NCI-H2107 (cell line): ENCODE results near the gene CSF2RB.

Source experiments
- DNase-seq: peaks from one replicate; lab custom pipeline; 2025; lab: John Stamatoyannopoulos, UW

Gene CSF2RB

DNA sequence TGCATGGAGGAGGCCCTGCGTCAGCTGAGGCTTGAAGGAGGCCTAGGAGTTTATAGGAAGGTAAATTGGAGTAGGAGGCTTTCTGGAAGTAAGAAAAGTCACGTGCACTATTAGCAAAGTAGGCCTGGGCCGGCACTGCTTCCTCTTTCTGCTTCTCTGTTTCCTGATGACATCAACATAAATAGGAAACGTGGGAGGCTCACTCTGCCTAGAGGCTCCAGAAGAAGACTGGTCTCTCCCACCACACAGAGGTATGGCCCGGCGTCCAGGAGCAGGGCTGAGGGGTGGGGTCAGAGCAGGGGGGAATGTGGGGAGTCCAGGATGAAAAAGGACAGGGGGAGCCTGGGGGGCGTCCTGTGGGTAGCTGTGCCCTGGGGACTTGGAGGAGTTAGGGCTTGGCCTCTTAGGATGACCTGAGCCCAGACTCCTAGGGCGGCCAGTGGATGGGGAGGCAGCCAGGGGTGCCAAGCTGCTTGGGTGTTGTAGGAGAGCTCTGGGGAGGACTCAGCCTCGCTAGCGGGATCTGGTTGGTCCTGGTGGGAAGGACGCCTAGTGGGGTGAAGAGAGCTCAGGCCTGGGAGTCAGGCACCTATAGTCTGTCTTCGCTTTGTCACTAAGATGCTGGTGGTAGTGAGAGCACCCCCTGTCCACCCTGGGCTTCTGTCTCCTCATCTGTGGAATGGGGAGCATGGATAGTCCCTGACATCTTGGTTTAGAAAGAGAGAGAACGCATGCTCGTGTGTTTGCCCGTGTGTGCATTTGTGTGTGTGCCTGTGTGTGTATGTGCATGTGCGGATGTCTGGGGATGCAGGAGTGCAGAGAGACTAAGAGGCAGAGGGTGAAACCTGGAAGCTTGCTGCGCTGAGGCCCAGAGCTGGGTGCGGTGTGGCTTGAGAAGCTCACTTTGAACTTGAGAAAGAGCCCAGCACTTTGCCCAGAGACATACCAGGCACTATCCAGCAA lies at the start of gene CSF2RB:
CSF2RB (plus strand) TSS at position 202 of the 963 bp plus-strand sequence. CDS start 8,580 bp downstream, outside the sequence.
- no peak for DNase-seq

- DNase-seq = no peak
These were observed 49.4 kb upstream of the CSF2RB start for GRCh38 chr22:36863979-36864378.

GRCh38 chr22:36864454-36865215 lies 48.8 kb upstream of the CSF2RB start:
- no peak for DNase-seq

GRCh38 chr22:36865346-36865745 lies 48.1 kb upstream of the CSF2RB start:
- no peak for DNase-seq

- DNase-seq = no peak
These were observed 45.7 kb upstream of the CSF2RB start for GRCh38 chr22:36867695-36868094.

GRCh38 chr22:36868546-36869181 lies 44.8 kb upstream of the CSF2RB start:
- no peak for DNase-seq

DNA sequence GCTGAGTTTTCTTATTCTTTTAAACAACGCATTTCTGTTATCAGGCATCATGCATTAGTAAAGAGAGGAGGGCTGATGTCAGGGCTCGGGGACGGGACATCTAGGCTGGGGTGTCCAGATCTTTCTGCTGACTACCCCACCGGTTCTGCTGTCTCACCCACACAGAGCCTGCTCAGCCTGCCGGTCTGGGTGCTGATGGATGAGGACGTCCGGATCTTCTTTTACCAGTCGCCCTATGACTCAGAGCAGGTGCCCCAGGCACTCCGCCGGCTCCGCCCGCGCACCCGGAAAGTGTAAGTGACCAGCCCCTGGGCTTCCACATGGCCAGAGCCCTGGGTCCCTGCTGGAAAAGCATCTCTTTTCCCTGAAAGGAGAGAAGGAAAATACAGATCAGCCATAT lies 43.2 kb upstream of the CSF2RB start:
- DNase-seq = no peak

GRCh38 chr22:36871669-36872081 lies 41.8 kb upstream of the CSF2RB start:
- DNase-seq = no peak

GRCh38 chr22:36872084-36872483 lies 41.3 kb upstream of the CSF2RB start:
- DNase-seq = no peak

GRCh38 chr22:36872866-36873498 lies 40.4 kb upstream of the CSF2RB start:
- no peak for DNase-seq

GRCh38 chr22:36873614-36874308 lies 39.7 kb upstream of the CSF2RB start:
- no peak for DNase-seq

DNA sequence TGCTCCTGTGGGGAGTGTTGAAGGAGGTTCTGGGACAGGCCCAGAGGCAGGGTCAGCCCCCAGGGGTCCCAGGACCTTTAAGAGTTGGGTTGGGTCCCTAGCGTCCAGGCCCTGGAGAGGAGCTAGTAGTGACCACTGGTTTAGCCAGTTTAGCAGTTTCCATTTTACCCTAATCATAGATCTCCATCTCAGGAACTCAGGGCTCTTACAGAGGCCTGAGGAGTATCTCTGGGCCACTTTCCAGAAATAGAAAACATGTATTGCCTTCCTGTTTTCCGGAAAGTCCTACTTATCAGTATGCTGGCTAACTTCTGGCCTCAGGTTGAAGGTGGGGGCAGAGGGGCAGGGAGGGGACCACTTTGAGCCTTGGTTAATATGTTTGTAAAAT lies 39.1 kb upstream of the CSF2RB start:
- DNase-seq = no peak

DNA sequence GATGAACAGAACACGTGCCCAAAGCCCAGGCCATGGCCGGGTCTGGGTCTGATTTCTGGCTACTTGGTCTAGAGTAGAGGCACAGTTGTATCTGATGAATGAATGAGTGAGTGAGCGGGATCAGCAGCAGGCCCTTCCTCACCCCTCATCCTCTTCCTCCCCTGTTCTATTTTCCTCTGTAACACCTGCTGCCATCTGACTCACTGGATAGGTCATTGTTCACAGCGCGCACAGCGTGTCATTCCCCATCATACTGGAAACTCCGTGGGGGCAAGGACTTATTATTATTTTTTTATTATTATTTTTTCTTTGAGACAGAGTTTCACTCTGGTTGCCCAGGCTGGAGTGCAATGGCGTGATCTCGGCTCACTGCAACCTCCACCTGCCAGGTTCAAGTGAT lies 38.7 kb upstream of the CSF2RB start:
- no peak for DNase-seq

DNA sequence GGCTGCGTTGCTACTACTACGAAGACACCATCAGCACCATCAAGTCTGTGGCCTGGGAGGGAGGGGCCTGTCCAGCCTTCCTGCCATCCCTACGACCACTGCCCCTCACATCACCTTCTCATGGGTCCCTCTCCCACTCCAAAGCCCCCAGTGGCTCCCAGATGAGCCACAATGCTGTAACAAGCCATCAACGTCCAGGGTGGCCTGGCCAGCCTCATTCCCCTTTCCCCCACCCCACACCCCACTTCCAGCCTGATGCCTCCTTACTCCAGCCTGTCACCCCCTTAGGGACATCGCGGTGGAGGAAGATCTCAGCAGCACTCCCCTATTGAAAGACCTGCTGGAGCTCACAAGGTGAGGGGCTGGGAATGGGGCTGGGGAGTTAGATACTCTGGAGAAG lies 37.7 kb upstream of the CSF2RB start:
- no peak for DNase-seq

GRCh38 chr22:36879775-36880174 lies 33.7 kb upstream of the CSF2RB start:
- DNase-seq = no peak

GRCh38 chr22:36881504-36882245 lies 31.8 kb upstream of the CSF2RB start:
- DNase-seq = no peak

- DNase-seq = no peak
These were observed 28.9 kb upstream of the CSF2RB start for GRCh38 chr22:36884349-36885158.

GRCh38 chr22:36885474-36885873 lies 28.0 kb upstream of the CSF2RB start:
- no peak for DNase-seq

DNA sequence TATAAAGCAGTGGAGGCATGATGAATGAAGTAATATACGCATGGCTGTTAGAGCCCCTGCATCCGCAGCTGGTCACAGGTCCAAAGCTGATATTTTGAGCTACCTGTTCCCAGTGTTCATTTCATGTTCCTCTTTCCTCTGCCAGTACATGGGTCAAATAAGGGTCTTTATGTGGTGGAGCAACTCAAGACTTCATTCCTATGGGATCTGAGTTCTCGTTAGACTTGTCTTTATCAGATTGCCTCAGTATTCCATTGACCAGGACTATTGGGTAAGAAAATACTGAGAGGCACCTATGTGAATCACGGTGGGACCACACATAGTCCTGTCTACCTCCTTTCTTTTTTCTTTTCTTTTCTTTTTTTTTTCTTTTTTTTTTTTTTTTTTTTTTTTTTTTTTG lies 27.4 kb upstream of the CSF2RB start:
- DNase-seq = no peak

- no peak for DNase-seq
These were observed 26.3 kb upstream of the CSF2RB start for GRCh38 chr22:36887162-36887561.
